NCI-H146 treated with DMSO at 0.1 percent for 48 hours (cell line): ENCODE data around the gene MPRIP.
"Not testable (repeated sequence)": the region's sequence is repeated elsewhere in the genome, so short reads cannot be mapped to it uniquely, and the experiment has no call there.

Source experiments
- DNase-seq: peaks from one replicate; lab custom pipeline; 2025; ENCODE audit not compliant: unreplicated experiment; lab: John Stamatoyannopoulos, UW

Gene MPRIP

DNA sequence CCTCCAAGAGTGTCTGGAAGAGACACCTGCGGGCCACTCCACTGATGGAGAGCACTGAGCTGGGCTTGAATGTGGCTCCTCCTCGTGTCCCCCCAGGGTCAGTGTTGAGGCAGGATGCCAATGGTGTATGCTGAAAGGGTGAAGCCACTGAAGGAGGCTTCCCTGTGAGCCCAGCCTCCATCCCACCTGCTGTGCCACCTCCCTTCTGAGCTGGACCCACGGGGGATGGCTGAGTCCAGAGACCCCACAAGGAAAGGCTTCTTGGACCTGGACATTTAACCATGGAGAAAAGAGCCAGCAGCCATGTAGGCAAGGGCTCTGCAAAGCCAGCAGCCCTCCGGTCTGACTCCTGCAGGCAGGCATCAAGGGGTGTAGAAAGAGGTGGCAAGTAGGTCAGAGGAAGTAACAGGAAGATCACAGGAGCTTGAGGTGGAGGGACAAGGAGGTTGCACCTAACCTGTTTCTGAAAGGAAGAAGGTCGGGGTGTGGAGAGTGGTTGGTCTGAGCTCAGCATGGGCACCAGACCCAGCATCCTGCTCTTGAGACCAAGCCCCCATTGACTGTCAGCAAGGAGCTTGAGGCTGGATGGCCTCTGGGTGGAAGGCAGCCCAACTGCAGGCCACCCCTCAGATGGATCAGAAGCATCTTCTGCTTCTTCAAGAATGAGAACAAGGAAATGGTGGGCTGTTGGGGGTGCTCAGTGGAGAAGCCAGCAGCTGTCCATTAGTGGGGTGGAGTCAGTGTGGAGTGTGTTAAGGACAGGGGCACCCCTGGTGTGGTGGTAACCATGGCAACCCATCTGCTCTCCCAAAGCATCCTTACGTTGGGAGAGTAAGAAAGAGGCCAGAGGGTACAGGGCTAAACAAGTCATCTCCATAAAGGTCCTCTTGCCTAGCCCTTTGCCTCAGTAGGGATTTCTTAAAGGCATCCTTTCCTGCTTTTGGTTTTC is 83.2 kb downstream of the MPRIP start:
- peak; percentile 49 for DNase-seq

- no peak for DNase-seq
These were observed 84.2 kb downstream of the MPRIP start for GRCh38 chr17:17126131-17127110.

- no peak for DNase-seq
These were observed 84.9 kb downstream of the MPRIP start for GRCh38 chr17:17127156-17127555.

DNA sequence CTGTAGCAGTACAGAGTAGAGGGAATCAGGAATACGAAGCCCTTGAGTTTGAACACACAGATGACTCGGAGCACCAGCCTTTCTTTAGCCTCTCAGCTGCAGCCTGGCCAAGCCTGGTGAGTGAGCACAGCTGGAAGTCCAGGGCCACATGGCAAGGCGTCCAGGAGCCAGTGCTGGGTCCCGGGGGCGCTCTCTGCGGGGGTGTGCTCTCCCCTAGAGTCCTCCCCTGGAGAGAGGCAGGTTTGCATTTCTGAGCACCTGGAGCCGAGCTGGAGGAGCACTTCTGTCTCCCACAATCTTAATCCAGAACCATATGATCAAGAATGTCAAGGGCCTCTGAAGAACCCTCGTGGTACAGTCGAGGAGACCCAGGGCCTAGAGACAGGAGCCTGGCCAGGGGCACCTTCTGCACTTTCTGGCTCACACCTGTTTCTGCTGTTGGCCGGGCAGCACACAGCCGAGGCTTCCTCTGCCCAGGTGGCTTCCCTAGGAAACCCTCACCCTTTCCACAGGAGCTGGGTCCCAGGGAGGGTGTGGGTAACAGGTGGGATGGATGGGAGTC is 85.6 kb downstream of the MPRIP start:
- no peak for DNase-seq

DNA sequence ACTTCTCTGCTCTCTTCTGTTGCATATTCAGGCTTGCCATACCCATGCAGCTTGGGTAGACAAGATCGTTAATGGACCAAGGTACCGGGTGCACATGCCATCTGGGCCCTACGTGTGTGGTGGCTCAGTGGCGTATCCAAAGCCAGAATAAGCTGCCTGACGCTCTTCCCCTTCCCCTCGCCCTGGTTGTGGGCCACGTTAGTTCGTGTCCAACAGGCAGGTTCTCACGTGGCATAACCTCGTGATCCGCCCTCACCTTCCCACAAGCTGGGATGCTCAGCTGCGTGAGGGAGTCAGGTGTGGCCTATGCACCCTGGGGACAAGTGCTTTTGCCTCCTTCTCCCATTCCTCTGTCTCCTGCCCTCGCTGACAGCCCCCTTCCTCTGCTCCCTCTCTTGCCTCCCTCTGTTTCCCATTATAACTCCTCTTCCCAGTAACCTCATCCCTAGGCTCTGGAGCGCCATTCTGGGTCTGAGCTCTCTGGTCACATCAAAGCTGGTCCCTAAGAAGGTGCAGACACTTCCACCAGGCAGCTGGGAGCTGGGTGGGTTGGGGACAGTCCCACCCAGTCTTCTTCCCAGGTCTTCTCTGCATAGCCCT is 86.3 kb downstream of the MPRIP start:
- DNase-seq = no peak

DNA sequence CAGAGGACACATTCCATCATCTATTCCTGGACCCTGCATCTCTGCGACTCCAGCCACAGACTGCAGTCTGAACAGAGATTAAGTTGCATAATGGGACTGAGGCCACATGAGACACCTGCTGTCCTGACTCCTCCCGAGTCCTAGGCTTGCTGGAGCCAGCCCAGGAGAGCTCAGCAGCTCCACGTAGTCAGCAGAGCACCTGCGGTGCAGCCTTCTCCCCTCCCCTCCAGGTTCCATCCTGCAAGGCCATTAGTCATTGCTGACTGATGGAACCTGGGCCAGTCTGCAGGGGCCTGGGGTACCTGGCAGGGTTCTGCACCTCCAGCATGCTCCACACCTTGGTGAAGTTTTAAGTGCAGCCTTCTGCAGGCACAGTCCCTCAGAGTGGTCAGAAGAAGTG is 87.2 kb downstream of the MPRIP start:
- peak; percentile 69 for DNase-seq

DNA sequence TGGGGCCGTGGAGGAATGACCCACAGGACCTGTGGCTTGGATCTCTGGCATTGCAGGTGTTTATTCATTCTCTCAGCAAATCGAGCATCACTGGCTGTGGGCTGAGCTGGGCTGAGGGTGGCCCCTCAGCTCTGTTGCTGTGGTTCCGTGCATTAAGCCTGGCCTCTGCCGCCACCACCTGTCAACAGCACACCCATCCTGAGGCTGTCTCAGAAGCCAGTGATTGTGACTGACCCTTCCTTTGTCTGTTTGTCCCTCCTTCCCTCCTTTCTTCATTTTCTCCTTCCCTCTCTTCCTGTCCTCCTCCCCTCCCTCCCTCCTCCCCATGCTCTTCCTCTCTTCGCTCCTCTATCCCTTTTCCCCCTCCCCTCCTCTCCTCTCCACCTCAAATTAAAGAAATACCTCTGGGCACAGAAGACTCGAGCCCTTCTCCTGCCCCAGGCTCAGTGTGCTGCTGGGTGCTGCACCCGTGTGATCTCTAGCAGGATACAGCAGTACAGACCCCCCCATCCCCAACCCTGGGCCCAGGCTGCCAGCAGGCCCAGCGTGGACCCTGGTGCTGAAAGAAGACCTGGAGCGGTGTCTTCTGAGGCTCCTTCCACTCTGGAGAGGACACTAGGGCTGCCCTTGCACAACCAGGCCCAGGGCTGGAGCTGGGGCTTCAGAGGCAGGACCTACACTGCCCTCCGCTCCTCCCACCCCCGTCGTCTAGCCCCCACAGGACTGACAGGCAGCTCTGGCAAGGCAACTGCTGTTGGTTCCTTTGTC is 88.0 kb downstream of the MPRIP start:
- DNase-seq = no peak

DNA sequence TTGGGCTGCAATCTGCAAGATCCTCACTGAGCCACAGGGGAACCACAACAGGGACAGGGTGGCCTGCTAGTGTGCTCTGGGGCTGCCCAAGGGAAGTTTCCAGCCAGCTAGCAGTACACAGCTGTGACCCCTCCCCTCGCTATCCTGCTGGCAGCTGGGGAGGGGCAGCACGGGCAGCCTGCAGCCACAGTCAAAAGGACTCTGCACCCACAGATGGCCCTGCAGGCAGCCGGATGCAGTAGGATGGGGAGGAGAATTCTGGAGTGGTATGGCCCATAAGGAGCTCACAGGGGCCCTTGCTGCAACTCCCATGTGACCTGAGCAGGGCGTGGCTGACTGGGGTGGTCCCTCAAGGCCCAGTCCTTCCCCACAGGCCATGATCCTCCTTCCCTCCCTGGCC is 89.6 kb downstream of the MPRIP start:
- DNase-seq = no peak

DNA sequence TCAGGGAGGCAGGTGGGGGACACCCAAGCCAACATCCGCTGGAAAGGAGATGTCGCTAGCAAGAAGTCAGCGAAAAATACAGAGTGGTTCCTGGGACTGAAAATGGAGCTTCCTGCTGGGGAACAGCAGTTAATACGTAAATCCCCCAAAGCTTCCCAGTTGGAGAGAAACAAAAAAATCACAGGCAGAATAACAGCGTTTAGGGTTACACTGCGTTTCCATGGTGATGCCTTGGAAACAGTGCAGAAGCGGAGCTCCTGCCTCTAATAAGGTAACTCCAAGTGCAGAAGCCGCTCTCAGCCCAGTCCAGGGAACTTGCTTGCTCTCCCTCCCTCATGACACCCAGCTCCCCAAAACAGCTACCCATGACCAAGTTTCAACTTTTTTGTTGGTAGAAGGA is 90.5 kb downstream of the MPRIP start:
- DNase-seq = peak; percentile 41

DNA sequence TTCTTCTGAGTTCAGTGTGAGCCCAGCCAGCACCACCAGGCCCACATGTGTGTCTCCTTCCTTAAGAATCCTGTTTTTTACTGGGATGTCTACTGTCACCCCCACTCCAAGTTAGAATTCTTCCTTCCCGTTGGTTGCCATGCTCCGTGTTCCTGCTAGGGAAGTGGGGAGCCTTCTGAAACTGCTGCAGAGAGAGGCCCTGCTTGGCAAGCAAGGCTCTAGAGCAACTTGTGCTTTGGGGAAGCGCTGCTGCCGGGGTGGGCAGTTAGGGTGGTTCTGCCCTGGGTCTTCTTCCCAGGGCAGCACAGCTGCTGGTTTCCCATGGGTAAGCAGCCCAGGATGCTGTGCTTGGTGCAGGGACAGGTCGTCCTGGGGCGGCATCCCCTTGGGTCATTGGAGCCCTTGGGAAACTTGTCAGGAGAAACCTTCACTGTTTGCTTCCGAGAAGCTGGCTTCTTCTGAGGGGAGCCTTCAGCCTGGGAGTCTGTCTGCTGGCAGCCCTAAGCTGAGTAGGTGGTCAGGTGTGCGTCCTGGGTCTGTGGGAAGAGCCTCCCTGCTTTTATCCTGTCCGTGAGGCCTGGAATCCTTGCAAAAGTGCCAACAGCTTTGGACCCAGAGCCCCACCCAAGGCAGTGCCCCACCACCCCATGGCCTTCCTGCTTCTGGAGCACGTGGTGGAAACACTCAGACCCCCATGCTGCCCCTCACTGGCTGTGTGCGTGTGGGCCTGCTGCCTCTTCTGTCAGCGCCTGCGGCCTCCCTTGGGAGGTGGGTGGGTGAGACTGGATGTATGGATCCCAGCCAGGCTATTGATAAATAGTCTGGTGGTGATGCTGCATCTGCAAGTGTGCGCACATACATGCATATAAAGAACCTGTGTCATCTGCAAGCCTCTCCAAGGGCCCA is 92.0 kb downstream of the MPRIP start:
- no peak for DNase-seq

DNA sequence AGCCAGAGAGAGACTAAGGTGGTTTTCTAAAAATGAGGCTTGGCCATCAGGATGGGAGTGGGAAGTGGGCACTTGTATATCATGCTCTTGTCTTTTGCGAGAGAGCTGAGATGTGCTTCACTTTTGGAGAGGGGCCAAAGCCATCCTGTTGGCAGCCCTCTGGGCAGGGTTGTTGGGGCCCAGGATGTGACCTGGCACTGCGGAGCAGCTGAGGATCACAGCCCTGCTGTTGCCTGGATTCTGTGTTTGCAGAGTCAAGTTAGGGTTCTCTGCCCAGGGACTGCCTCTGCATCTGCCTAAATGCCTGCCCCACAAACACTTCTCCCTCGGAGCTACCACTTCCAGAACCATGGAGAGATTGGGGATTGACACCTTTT is 92.7 kb downstream of the MPRIP start:
- DNase-seq = no peak

GRCh38 chr17:17136221-17136620 is 94.0 kb downstream of the MPRIP start:
- not testable (repeated sequence) for DNase-seq

DNA sequence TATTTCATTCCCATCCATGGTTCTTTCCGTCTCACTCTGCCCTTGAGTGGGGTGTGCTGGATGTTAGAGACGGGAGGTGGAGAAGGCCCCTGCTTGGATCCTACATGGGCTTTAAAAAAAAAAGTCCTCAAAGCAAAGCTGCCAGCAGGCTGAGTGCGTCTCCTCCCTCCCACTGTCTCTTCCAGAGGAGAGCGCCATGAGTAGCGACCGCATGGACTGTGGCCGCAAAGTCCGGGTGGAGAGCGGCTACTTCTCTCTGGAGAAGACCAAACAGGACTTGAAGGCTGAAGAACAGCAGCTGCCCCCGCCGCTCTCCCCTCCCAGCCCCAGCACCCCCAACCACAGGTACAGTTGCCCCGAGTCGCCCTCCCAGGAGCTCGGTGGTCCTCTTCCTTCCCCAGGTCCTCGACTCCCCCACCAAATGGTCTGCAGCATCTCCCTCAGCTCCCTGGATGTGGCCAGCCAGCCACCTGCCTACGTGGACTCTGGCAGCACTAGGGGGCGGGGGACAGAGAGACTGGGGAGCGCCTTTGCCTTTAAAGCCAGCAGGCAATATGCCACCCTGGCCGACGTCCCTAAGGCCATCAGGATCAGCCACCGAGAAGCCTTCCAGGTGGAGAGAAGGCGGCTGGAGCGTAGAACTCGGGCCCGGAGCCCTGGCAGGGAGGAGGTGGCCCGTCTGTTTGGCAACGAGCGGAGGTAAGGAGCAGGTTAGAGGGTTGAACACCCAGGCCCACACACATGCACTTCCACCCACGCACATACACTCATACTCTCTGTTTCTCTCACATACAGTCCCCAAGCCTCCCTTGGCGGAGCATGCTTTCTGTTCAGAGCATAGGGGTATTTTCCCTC is 95.7 kb downstream of the MPRIP start:
- DNase-seq = no peak

- peak; percentile 67 for DNase-seq
These were observed 97.8 kb downstream of the MPRIP start for GRCh38 chr17:17139972-17140589.

GRCh38 chr17:17140590-17140980 is 98.3 kb downstream of the MPRIP start:
- no peak for DNase-seq

GRCh38 chr17:17141279-17141678 is 99.0 kb downstream of the MPRIP start:
- no peak for DNase-seq

- DNase-seq = no peak
These were observed 99.7 kb downstream of the MPRIP start for GRCh38 chr17:17141860-17142552.
